CD4-positive, CD25-positive, alpha-beta regulatory T cell (primary cell): ENCODE measurements around the gene HRH2. TPM values are rescaled to one million over a fixed set of nuclear protein-coding genes. Genes with fewer than 3 reads are reported as not detected.

ENCODE experiments used
- ATAC-seq, 2 donors: fragments of 150-1000 bp; cut with Tn5 transposase; one replicate each; pipeline ENCODE4 v1.10.0; 2021; ENCODE audit warnings: low read depth in 2 of 2, moderate number of reproducible peaks in 2 of 2, moderate library complexity in 1 of 2
- DNase-seq, 3 donors: peaks; one replicate each; pipeline versions ENCODE4 v3.0.0 to v3.0.0-alpha.2; 2012 to 2022; ENCODE audit warnings: mixed read lengths in 1 of 3
- H3K27ac ChIP-seq: one replicate; pipeline ENCODE4 v1.7.0; 2013; ENCODE audit warnings: mild to moderate bottlenecking, low read length; ENCODE audit not compliant: insufficient read depth, poor library complexity, severe bottlenecking
- H3K27me3 ChIP-seq: one replicate; pipeline ENCODE4 v1.7.0; 2013; ENCODE audit warnings: low read length; ENCODE audit not compliant: control insufficient read depth, insufficient read depth
- H3K36me3 ChIP-seq: one replicate; pipeline ENCODE4 v1.7.0; 2013; ENCODE audit warnings: mild to moderate bottlenecking, low read length, moderate library complexity; ENCODE audit not compliant: control insufficient read depth, insufficient read depth
- H3K4me1 ChIP-seq: 2 replicates; pipeline ENCODE4 v1.7.0; 2013; ENCODE audit warnings: mild to moderate bottlenecking, low read length; ENCODE audit not compliant: insufficient read depth, control insufficient read depth, poor library complexity, severe bottlenecking
- H3K4me3 ChIP-seq: one replicate; pipeline ENCODE4 v1.7.0; 2013; ENCODE audit warnings: low read depth, mild to moderate bottlenecking, low read length, moderate library complexity
- H3K9me3 ChIP-seq, 2 experiments: 1 replicate in 1 of 2; 2 replicates in 1 of 2; pipeline ENCODE4 v1.7.0; 2013; ENCODE audit warnings: low read length in 2 of 2, mild to moderate bottlenecking in 1 of 2, moderate library complexity in 1 of 2; ENCODE audit not compliant: control insufficient read depth in 2 of 2
- H3K27ac Mint-ChIP-seq, 3 donors: one replicate each; pipeline ENCODE4 v1.8.0; 2020 to 2022; ENCODE audit warnings: mild to moderate bottlenecking in 3 of 3, mixed read lengths in 3 of 3, moderate library complexity in 2 of 3
- H3K27me3 Mint-ChIP-seq: one replicate; pipeline ENCODE4 v1.8.0; 2022; ENCODE audit warnings: mild to moderate bottlenecking, mixed read lengths
- H3K36me3 Mint-ChIP-seq: one replicate; pipeline ENCODE4 v1.8.0; 2020; ENCODE audit warnings: mixed read lengths
- H3K4me1 Mint-ChIP-seq, 4 donors: one replicate each; pipeline ENCODE4 v1.8.0; 2020 to 2022; ENCODE audit warnings: mixed read lengths in 4 of 4, mild to moderate bottlenecking in 1 of 4
- H3K4me3 Mint-ChIP-seq, 4 donors: one replicate each; pipeline ENCODE4 v1.8.0; 2020 to 2022; ENCODE audit warnings: mild to moderate bottlenecking in 4 of 4, mixed read lengths in 4 of 4, moderate library complexity in 3 of 4
- H3K9me3 Mint-ChIP-seq, 7 donors: one replicate each; pipeline ENCODE4 v1.8.0; 2020 to 2022; ENCODE audit warnings: mixed read lengths in 7 of 7, mild to moderate bottlenecking in 3 of 7, moderate library complexity in 2 of 7
- polyA plus RNA-seq, 4 donors: library from polyadenylated mRNA; unstranded; fragments of 300-500 nt; fragmentation: Illumina TruSeq; gene quantifications; one replicate each; pipeline ENCODE4 v1.2.3, GENCODE V29; 2021
- total RNA-seq: library from RNA; stranded (reverse); gene quantifications from one replicate; pipeline ENCODE4 v1.2.3, GENCODE V29; 2022

HRH2 gene, protein sequence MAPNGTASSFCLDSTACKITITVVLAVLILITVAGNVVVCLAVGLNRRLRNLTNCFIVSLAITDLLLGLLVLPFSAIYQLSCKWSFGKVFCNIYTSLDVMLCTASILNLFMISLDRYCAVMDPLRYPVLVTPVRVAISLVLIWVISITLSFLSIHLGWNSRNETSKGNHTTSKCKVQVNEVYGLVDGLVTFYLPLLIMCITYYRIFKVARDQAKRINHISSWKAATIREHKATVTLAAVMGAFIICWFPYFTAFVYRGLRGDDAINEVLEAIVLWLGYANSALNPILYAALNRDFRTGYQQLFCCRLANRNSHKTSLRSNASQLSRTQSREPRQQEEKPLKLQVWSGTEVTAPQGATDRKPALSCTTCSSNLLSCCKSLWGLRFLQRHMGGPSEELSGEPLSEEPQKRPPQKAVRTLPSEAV
- 7.0 TPM for total RNA-seq
- polyA plus RNA-seq: 1 to 10 TPM; 1.6 to 3.6 (median 1.9) TPM

- ATAC-seq (peak; percentile 30 to 33), DNase-seq (peak; percentile 23 to 74 (median 31))
- H3K36me3 Mint-ChIP-seq: peaks cover 6% of the 10 kb centered on the region
- no peaks in the 10 kb centered on the region for H3K27me3 ChIP-seq
- peaks cover 21 to 92% (median 78%) of the 10 kb centered on the region in 4 donors for H3K4me1 Mint-ChIP-seq
- no peaks in the 10 kb centered on the region for H3K36me3 ChIP-seq
- H3K27me3 Mint-ChIP-seq: no peaks in the 10 kb centered on the region
- H3K4me3 Mint-ChIP-seq: peak within 1 kb of the TSS; percentile 93 to 99 (median 98)
- H3K27ac ChIP-seq: no peak within 1 kb of the TSS
- H3K9me3 Mint-ChIP-seq: peaks cover 0 to 2% (median 0%) of the 10 kb centered on the region in 7 donors
- peak within 1 kb of the TSS; percentile 79 for H3K4me3 ChIP-seq
- H3K27ac Mint-ChIP-seq: peak within 1 kb of the TSS; percentile 90 to 95 (median 92)
- peaks cover 63% of the 10 kb centered on the region for H3K4me1 ChIP-seq
- H3K9me3 ChIP-seq: no peaks in the 10 kb centered on the region
These were observed at the start of gene HRH2 for GRCh38 chr5:175657593-175658271. HRH2 (plus strand) TSS chr5:175658071; CDS start chr5:175683234, 25,163 bp downstream.

- no peak overlapping the region for H3K27ac Mint-ChIP-seq
- Histone ChIP-seq H3K4me1 (no peaks in the 10 kb centered on the region), H3K27me3 (no peaks in the 10 kb centered on the region), H3K36me3 (no peaks in the 10 kb centered on the region), H3K27ac (no peak overlapping the region), H3K9me3 (no peaks in the 10 kb centered on the region), H3K4me3 (no peak overlapping the region)
- peak overlapping the region in 1 of 4 donors; percentile 2 for H3K4me3 Mint-ChIP-seq
- H3K27me3 Mint-ChIP-seq: peaks cover 19% of the 10 kb centered on the region
- H3K4me1 Mint-ChIP-seq: peaks cover 0 to 8% (median 3%) of the 10 kb centered on the region in 4 donors
- peaks cover 0 to 2% (median 0%) of the 10 kb centered on the region in 7 donors for H3K9me3 Mint-ChIP-seq
- ATAC-seq (no peak), DNase-seq (no peak)
- H3K36me3 Mint-ChIP-seq: no peaks in the 10 kb centered on the region
These were observed 48.3 kb upstream of the HRH2 start for GRCh38 chr5:175609526-175609925.

- H3K36me3 Mint-ChIP-seq: no peaks in the 10 kb centered on the region
- no peak overlapping the region for H3K4me3 Mint-ChIP-seq
- H3K4me1 ChIP-seq: no peaks in the 10 kb centered on the region
- H3K4me3 ChIP-seq: no peak overlapping the region
- ATAC-seq: no peak
- no peak for DNase-seq
- peaks cover 0 to 2% (median 0%) of the 10 kb centered on the region in 7 donors for H3K9me3 Mint-ChIP-seq
- no peak overlapping the region for H3K27ac ChIP-seq
- H3K27ac Mint-ChIP-seq: no peak overlapping the region
- no peaks in the 10 kb centered on the region for H3K27me3 ChIP-seq
- H3K4me1 Mint-ChIP-seq: peaks cover 0 to 7% (median 3%) of the 10 kb centered on the region in 4 donors
- H3K27me3 Mint-ChIP-seq: peaks cover 19% of the 10 kb centered on the region
- no peaks in the 10 kb centered on the region for H3K36me3 ChIP-seq
- no peaks in the 10 kb centered on the region for H3K9me3 ChIP-seq
These were observed 47.5 kb upstream of the HRH2 start for GRCh38 chr5:175610381-175610780.

DNA sequence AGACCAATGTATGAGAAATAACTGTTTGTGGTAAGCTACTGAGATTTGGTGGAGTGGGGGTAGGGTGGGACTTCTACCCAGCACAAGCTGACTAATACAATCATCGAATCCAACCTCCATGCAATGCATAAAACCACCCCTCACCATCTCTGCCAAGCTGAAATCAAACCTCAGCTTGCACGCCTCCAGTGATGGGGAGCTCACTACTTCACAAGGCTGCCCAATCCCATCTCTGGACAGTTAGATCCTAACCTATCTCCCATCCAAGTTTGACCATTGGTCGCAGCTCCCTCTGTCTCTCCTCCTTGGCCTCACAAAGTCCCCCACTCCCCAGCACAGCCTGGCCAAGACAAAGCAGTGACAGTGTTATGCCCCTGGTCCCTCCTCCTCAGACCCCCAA, 47.0 kb upstream of the HRH2 start:
- DNase-seq (no peak), ATAC-seq (no peak)
- Mint-ChIP-seq H3K9me3 (peaks cover 0 to 2% (median 0%) of the 10 kb centered on the region in 7 donors), H3K27ac (no peak overlapping the region), H3K27me3 (peaks cover 19% of the 10 kb centered on the region), H3K36me3 (no peaks in the 10 kb centered on the region), H3K4me3 (no peak overlapping the region), H3K4me1 (peaks cover 0 to 11% (median 5%) of the 10 kb centered on the region in 4 donors)
- no peaks in the 10 kb centered on the region for H3K4me1 ChIP-seq
- H3K36me3 ChIP-seq: no peaks in the 10 kb centered on the region
- no peaks in the 10 kb centered on the region for H3K27me3 ChIP-seq
- H3K9me3 ChIP-seq: no peaks in the 10 kb centered on the region
- H3K27ac ChIP-seq: no peak overlapping the region
- H3K4me3 ChIP-seq: no peak overlapping the region

- Mint-ChIP-seq H3K36me3 (no peaks in the 10 kb centered on the region), H3K27ac (no peak overlapping the region), H3K27me3 (peaks cover 14% of the 10 kb centered on the region)
These were observed 43.6 kb upstream of the HRH2 start for GRCh38 chr5:175614223-175614815.

DNA sequence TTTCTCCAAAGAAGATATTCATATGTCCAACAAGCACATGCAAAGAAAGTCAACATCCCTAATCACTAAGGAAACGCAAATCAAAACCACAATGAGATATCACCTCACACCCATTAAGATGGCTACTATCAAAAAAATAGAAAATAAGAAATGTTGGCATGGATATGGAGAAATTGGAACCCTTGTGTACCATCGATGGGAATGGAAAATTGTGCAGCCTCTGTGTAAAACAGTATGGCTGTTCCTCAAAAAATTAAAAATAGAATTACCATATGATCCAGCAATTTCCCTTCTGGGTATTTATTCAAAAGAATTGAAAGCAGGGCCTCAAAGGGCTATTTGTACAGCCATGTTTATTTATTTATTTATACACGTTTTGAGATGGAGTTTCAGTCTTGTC, 43.0 kb upstream of the HRH2 start:
- no peaks in the 10 kb centered on the region for H3K9me3 ChIP-seq
- no peak overlapping the region for H3K4me3 Mint-ChIP-seq
- H3K9me3 Mint-ChIP-seq: peaks cover 0 to 2% (median 0%) of the 10 kb centered on the region in 7 donors
- H3K4me1 ChIP-seq: no peaks in the 10 kb centered on the region
- H3K4me1 Mint-ChIP-seq: peaks cover 0 to 14% (median 5%) of the 10 kb centered on the region in 4 donors
- no peak for ATAC-seq
- no peak overlapping the region for H3K27ac Mint-ChIP-seq
- DNase-seq: no peak
- peaks cover 14% of the 10 kb centered on the region for H3K27me3 Mint-ChIP-seq
- no peaks in the 10 kb centered on the region for H3K36me3 Mint-ChIP-seq
- no peaks in the 10 kb centered on the region for H3K27me3 ChIP-seq
- H3K27ac ChIP-seq: no peak overlapping the region
- H3K4me3 ChIP-seq: no peak overlapping the region
- H3K36me3 ChIP-seq: no peaks in the 10 kb centered on the region

More at GRCh38 chr5:175614223-175614815, 43.6 kb upstream of the HRH2 start:
- Mint-ChIP-seq H3K4me1 (peaks cover 0 to 18% (median 5%) of the 10 kb centered on the region in 4 donors), H3K9me3 (peaks cover 0 to 2% (median 0%) of the 10 kb centered on the region in 7 donors), H3K4me3 (no peak overlapping the region)
- Histone ChIP-seq H3K4me3 (no peak overlapping the region), H3K9me3 (no peaks in the 10 kb centered on the region), H3K27ac (no peak overlapping the region), H3K27me3 (no peaks in the 10 kb centered on the region), H3K36me3 (no peaks in the 10 kb centered on the region), H3K4me1 (no peaks in the 10 kb centered on the region)
- ATAC-seq (no peak), DNase-seq (no peak)

DNA sequence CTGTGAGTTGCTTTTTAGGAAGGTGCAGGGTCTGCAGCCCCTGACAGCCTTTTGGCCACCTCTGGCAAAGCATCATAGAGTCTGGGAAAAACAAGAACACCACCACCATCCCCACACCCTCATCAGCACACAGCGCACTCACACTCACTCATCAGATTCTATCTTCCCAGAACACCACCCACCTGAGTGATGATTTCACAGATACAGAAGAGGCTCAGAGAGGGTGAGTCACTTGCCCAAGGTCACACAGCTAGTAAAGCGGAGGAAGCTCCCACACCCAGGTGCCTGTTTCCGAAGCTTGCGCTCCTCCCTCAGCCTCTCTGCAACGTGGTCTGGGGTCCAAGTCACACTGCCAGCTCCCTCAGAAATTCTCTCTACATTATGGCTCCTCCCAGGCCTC, 41.8 kb upstream of the HRH2 start:
- Mint-ChIP-seq H3K36me3 (no peaks in the 10 kb centered on the region), H3K27me3 (peaks cover 12% of the 10 kb centered on the region), H3K9me3 (peaks cover 0 to 2% (median 0%) of the 10 kb centered on the region in 7 donors), H3K27ac (no peak overlapping the region), H3K4me1 (peaks cover 0 to 13% (median 3%) of the 10 kb centered on the region in 4 donors), H3K4me3 (no peak overlapping the region)
- Histone ChIP-seq H3K27ac (no peak overlapping the region), H3K36me3 (no peaks in the 10 kb centered on the region), H3K4me1 (no peaks in the 10 kb centered on the region), H3K4me3 (no peak overlapping the region), H3K27me3 (no peaks in the 10 kb centered on the region), H3K9me3 (no peaks in the 10 kb centered on the region)
- ATAC-seq: no peak
- DNase-seq: no peak
